Measurements from ENCODE around the gene NOVA2.
A peak's percentile ranks its signal among the peaks of the same experiment; 100 is the strongest.

NOVA2 gene

GRCh38 chr19:46015687-46016425, 42.2 kb upstream of the NOVA2 start:
- peak; percentile 53 for DNase-seq (ENCODE audit: extremely low spot score)
- CTCF ChIA-PET = interaction anchor here (0.7 to 4.3 kb wide), 6 partner anchors 10 to 198 kb away, joined by 3 to 43 read pairs (median 8); partner anchors contain the start of genes CCDC61 and FOXA3
- no peak for TF ChIP-seq CTCF (IDR thresholded peaks at IDR 0.05; ENCODE audit: control extremely low read depth, extremely low read depth, low read depth, missing control alignments)
- POLR2A ChIA-PET = no interaction called here

- TF ChIP-seq CTCF (IDR thresholded peaks at IDR 0.05; ENCODE audit: control extremely low read depth, extremely low read depth, low read depth, missing control alignments) = no peak
- POLR2A ChIA-PET = no interaction called here
- CTCF ChIA-PET = interaction anchor here (1.0 kb wide), 1 partner anchor 249 kb away, joined by 5 read pairs; no protein-coding TSS in a partner anchor
- peak; percentile 79 for DNase-seq (ENCODE audit: extremely low spot score)
Observed at GRCh38 chr19:46014941-46015686, 41.4 kb upstream of the NOVA2 start.

GRCh38 chr19:46014534-46014933, 40.9 kb upstream of the NOVA2 start:
- ChIA-PET POLR2A (no interaction called here), CTCF (interaction anchor here (1.0 kb wide), 1 partner anchor 250 kb away, joined by 5 read pairs; no protein-coding TSS in a partner anchor)
- no peak for DNase-seq (ENCODE audit: extremely low spot score)
- no peak for TF ChIP-seq CTCF (IDR thresholded peaks at IDR 0.05; ENCODE audit: control extremely low read depth, extremely low read depth, low read depth, missing control alignments)

- CTCF ChIA-PET = interaction anchor here (0.6 to 2.0 kb wide), 16 partner anchors 9 to 260 kb away, joined by 3 to 20 read pairs (median 3); partner anchors contain the start of gene CCDC61
- POLR2A ChIA-PET = no interaction called here
- TF ChIP-seq CTCF (IDR thresholded peaks at IDR 0.05; ENCODE audit: control extremely low read depth, extremely low read depth, low read depth, missing control alignments) = peak; percentile 80
- DNase-seq (ENCODE audit: extremely low spot score) = peak; percentile 75
Observed at GRCh38 chr19:46009530-46010510, 36.2 kb upstream of the NOVA2 start.

- TF ChIP-seq CTCF (IDR thresholded peaks at IDR 0.05; ENCODE audit: control extremely low read depth, extremely low read depth, low read depth, missing control alignments) = no peak
- POLR2A ChIA-PET = no interaction called here
- no peak for DNase-seq (ENCODE audit: extremely low spot score)
- CTCF ChIA-PET = interaction anchor here (1.0 to 1.6 kb wide), 3 partner anchors 10 to 595 kb away, joined by 3 to 4 read pairs (median 4); partner anchors contain the start of gene CALM3
Observed at GRCh38 chr19:46006411-46006810, 32.7 kb upstream of the NOVA2 start.
